IMR-90 (cell line): ENCODE data around the gene HLA-DRB1. TPM values are rescaled to one million over a fixed set of nuclear protein-coding genes. Genes with fewer than 3 reads are reported as not detected.

Experiments used
- ATAC-seq: fragments of 200-7000 bp; cut with Tn5 transposase; 2 replicates; pipeline ENCODE4 v1.9.1; 2020; ENCODE audit warnings: low read depth, mild to moderate bottlenecking, moderate library complexity
- BruUV-seq: library from RNA; stranded (reverse); fragments of 400-500 nt; replicated peaks from 2 replicates; lab custom pipeline; 2021; lab: Mats Ljungman, UMichigan
- CTCF ChIA-PET: fragments of 300-600 bp; formaldehyde crosslinking; extraction: SDS; loops from one replicate; lab custom pipeline; 2021; ENCODE audit warnings: antibody characterized with exemption; lab: Yijun Ruan, JAX
- POLR2A ChIA-PET: fragments of 300-600 bp; sonication (Branson Sonifier 250); formaldehyde crosslinking; loops from one replicate; lab custom pipeline; 2022; ENCODE audit warnings: antibody characterized with exemption; ENCODE audit not compliant: unreplicated experiment; lab: Charles Lee
- DNase-seq: peaks from one replicate; pipeline ENCODE4 v3.0.0; 2013
- H2AFZ ChIP-seq: replicated peaks from 2 replicates; pipeline ENCODE3; 2013; ENCODE audit warnings: low read length, mild to moderate bottlenecking; ENCODE audit not compliant: poor library complexity
- H2AK5ac ChIP-seq: 2 replicates; pipeline ENCODE4 v1.6.1; 2013; ENCODE audit warnings: low read depth, low read length, inconsistent platforms
- H2AK9ac ChIP-seq: replicated peaks from 2 replicates; pipeline ENCODE3; 2013; ENCODE audit warnings: mild to moderate bottlenecking, low read depth, low read length, moderate library complexity; ENCODE audit not compliant: poor library complexity
- H2BK120ac ChIP-seq: 2 replicates; pipeline ENCODE4 v1.6.1; 2013; ENCODE audit warnings: low read depth, low read length, inconsistent platforms
- H2BK15ac ChIP-seq: 3 replicates; pipeline ENCODE4 v1.6.1; 2013; ENCODE audit warnings: low read depth, low read length, inconsistent platforms
- H2BK20ac ChIP-seq: 2 replicates; pipeline ENCODE4 v1.6.1; 2013; ENCODE audit warnings: low read depth, mild to moderate bottlenecking, inconsistent platforms, low read length, moderate library complexity
- H2BK5ac ChIP-seq: 2 replicates; pipeline ENCODE4 v1.6.1; 2013; ENCODE audit warnings: mild to moderate bottlenecking, low read depth, low read length, inconsistent platforms; ENCODE audit not compliant: poor library complexity, severe bottlenecking
- H3K14ac ChIP-seq: replicated peaks from 2 replicates; pipeline ENCODE4 v1.6.1; 2013; ENCODE audit warnings: low read depth, low read length, inconsistent platforms
- H3K18ac ChIP-seq: 2 replicates; pipeline ENCODE4 v1.6.1; 2013; ENCODE audit warnings: low read depth, low read length, control low read depth
- H3K23ac ChIP-seq: 2 replicates; pipeline ENCODE4 v1.6.1; 2013; ENCODE audit warnings: low read depth, low read length, inconsistent platforms
- H3K27ac ChIP-seq: 2 replicates; pipeline ENCODE4 v1.5.1; 2013; ENCODE audit warnings: mild to moderate bottlenecking, control low read depth, low read length; ENCODE audit not compliant: insufficient read depth
- H3K27me3 ChIP-seq: 2 replicates; pipeline ENCODE4 v1.6.1; 2013; ENCODE audit warnings: low read length; ENCODE audit not compliant: control insufficient read depth, insufficient read depth
- H3K36me3 ChIP-seq: 2 replicates; pipeline ENCODE4 v1.6.1; 2013; ENCODE audit warnings: low read length, mixed read lengths; ENCODE audit not compliant: control insufficient read depth, insufficient read depth
- H3K4ac ChIP-seq: 2 replicates; pipeline ENCODE4 v1.6.1; 2013; ENCODE audit warnings: low read depth, low read length, inconsistent platforms
- H3K4me1 ChIP-seq: 2 replicates; pipeline ENCODE4 v1.6.1; 2013; ENCODE audit warnings: low read length, mixed read lengths; ENCODE audit not compliant: control insufficient read depth, insufficient read depth
- H3K4me2 ChIP-seq: 2 replicates; pipeline ENCODE4 v1.6.1; 2013; ENCODE audit warnings: low read depth, mild to moderate bottlenecking, control low read depth, low read length, moderate library complexity
- H3K4me3 ChIP-seq: 2 replicates; pipeline ENCODE4 v1.5.1; 2013; ENCODE audit warnings: low read depth, mild to moderate bottlenecking, control low read depth, low read length, moderate library complexity; ENCODE audit not compliant: insufficient read depth
- H3K56ac ChIP-seq: 2 replicates; pipeline ENCODE4 v1.6.1; 2013; ENCODE audit warnings: low read length, inconsistent platforms; ENCODE audit not compliant: insufficient read depth; ENCODE audit errors: extremely low read depth
- H3K79me1 ChIP-seq, 2 experiments: 2 replicates each; pipeline ENCODE4 v1.6.1; 2013; ENCODE audit warnings: low read length in 2 of 2, inconsistent platforms in 1 of 2, low read depth in 1 of 2
- H3K9ac ChIP-seq: 2 replicates; pipeline ENCODE4 v1.6.1; 2013; ENCODE audit warnings: low read depth, low read length, control low read depth
- H3K9me1 ChIP-seq: 2 replicates; pipeline ENCODE4 v1.6.1; 2013; ENCODE audit warnings: low read length, inconsistent platforms; ENCODE audit not compliant: insufficient read depth
- H3K9me3 ChIP-seq: 2 replicates; pipeline ENCODE4 v1.6.1; 2013; ENCODE audit warnings: low read length; ENCODE audit not compliant: control insufficient read depth, insufficient read depth
- H4K20me1 ChIP-seq: 2 replicates; pipeline ENCODE4 v1.6.1; 2013; ENCODE audit warnings: low read length, inconsistent platforms; ENCODE audit not compliant: insufficient read depth
- H4K5ac ChIP-seq: 2 replicates; pipeline ENCODE4 v1.6.1; 2013; ENCODE audit warnings: mild to moderate bottlenecking, low read depth, low read length, control low read depth
- H4K8ac ChIP-seq, 2 experiments: 2 replicates each; pipeline ENCODE4 v1.6.1; 2013; ENCODE audit warnings: low read depth in 2 of 2, low read length in 2 of 2, control low read depth in 1 of 2, inconsistent platforms in 1 of 2
- H4K91ac ChIP-seq: 2 replicates; pipeline ENCODE4 v1.6.1; 2013; ENCODE audit warnings: low read depth, low read length, inconsistent platforms; ENCODE audit not compliant: insufficient read depth
- CEBPB ChIP-seq: IDR thresholded peaks from 2 replicates; pipeline ENCODE4 v1.6.1; 2012; ENCODE audit warnings: low read depth, low read length, improper control_type of control experiment
- CHD1 ChIP-seq: IDR thresholded peaks from 2 replicates; pipeline ENCODE4 v1.6.1; 2012; ENCODE audit warnings: low read depth, low read length, improper control_type of control experiment
- ELK1 ChIP-seq: fragments of 150-350 bp; IDR thresholded peaks from 2 replicates; pipeline ENCODE4 v1.6.1; 2016; ENCODE audit warnings: low read depth, mild to moderate bottlenecking, low read length, moderate library complexity, borderline replicate concordance
- FOS ChIP-seq: fragments of 150-350 bp; IDR thresholded peaks from 2 replicates; pipeline ENCODE4 v1.6.1; 2016; ENCODE audit warnings: low read depth, low read length
- MAFK ChIP-seq: IDR thresholded peaks from 2 replicates; pipeline ENCODE4 v1.6.1; 2012; ENCODE audit warnings: low read depth, low read length, improper control_type of control experiment
- MAZ ChIP-seq: IDR thresholded peaks from 2 replicates; pipeline ENCODE4 v1.6.1; 2012; ENCODE audit warnings: low read depth, mild to moderate bottlenecking, low read length, improper control_type of control experiment, moderate library complexity, borderline replicate concordance
- NFE2L2 ChIP-seq: fragments of 150-350 bp; IDR thresholded peaks from 2 replicates; pipeline ENCODE4 v1.6.1; 2016; ENCODE audit warnings: low read depth, mild to moderate bottlenecking, low read length
- RFX5 ChIP-seq: IDR thresholded peaks from 2 replicates; pipeline ENCODE4 v1.8.0; 2012; ENCODE audit warnings: low read depth, mild to moderate bottlenecking, low read length, moderate library complexity
- SMC3 ChIP-seq: fragments of 150-350 bp; IDR thresholded peaks from 2 replicates; pipeline ENCODE4 v1.6.1; 2016; ENCODE audit warnings: low read depth, mild to moderate bottlenecking, antibody characterized with exemption, low read length, moderate library complexity
- WGBS, 2 experiments: methylation state at CpG; one replicate each; pipeline versions ENCODE4 v1.1.5 to v1.1.7; 2013; ENCODE audit warnings: missing lambda C conversion rate in 2 of 2; ENCODE audit not compliant: insufficient read length in 1 of 2; ENCODE audit errors: extremely low coverage in 2 of 2; 5-methylcytosine and 5-hydroxymethylcytosine counted together
- dilution Hi-C: fragments of 300-500 bp; cut with HindIII; formaldehyde crosslinking; loops from one replicate; pipeline ENCODE4 v1.14.3; 2018; ENCODE audit warnings: low sequenced_read_pairs; ENCODE audit not compliant: unreplicated experiment
- in situ Hi-C: fragments of 300-500 bp; cut with MboI; formaldehyde crosslinking; loops from 3 replicates; pipeline ENCODE4 v1.14.3; 2019; ENCODE audit warnings: low sequenced_read_pairs, inconsistent platforms, mixed read lengths
- intact Hi-C: fragments of 100-400 bp; cut with micrococcal nuclease; formaldehyde crosslinking; loops from 2 replicates; pipeline ENCODE4 v1.10.0; 2022
- polyA plus RNA-seq, 3 experiments: library from polyadenylated mRNA; depleted of rRNA; stranded (reverse); fragments of >200 nt; gene quantifications; 2 replicates each; pipeline ENCODE4 v1.2.3, GENCODE V29; 2012; ENCODE audit warnings: low replicate concordance in 1 of 3
- total RNA-seq: library from RNA; depleted of rRNA; stranded (reverse); fragments of >200 nt; gene quantifications from 2 replicates; pipeline ENCODE4 v1.2.3, GENCODE V29; 2012
- TF ChIP-seq, protein P1 (sequence below): conservative IDR thresholded peaks from 2 replicates; pipeline ENCODE4 v1.5.1; 2012; ENCODE audit warnings: mild to moderate bottlenecking, low read depth, low read length, improper control_type of control experiment

Gene HLA-DRB1
- total and polyA plus RNA-seq, 2 of the 4 experiments (the other 2 are of a cell fraction) = not detected

- TF ChIP-seq ELK1 (no peak), CEBPB (no peak)
Observed at GRCh38 chr6:32589596-32590449, at the start of gene HLA-DRB1 (continued).

GRCh38 chr6:32638532-32639219, 49.0 kb upstream of the HLA-DRB1 start:
- Histone ChIP-seq H3K23ac (no peak overlapping the region), H4K5ac (no peak overlapping the region), H3K14ac (no peak overlapping the region), H3K56ac (no peak overlapping the region), H3K36me3 (no peaks in the 10 kb centered on the region), H3K9me3 (no peaks in the 10 kb centered on the region), H3K4me1 (no peaks in the 10 kb centered on the region), H4K91ac (no peak overlapping the region), H4K8ac (no peak overlapping the region), H3K4me3 (no peak overlapping the region), H2BK5ac (no peak overlapping the region), H3K18ac (no peak overlapping the region), H4K20me1 (no peaks in the 10 kb centered on the region), H3K27ac (no peak overlapping the region), H3K4me2 (no peak overlapping the region), H3K9me1 (no peaks in the 10 kb centered on the region), H3K79me1 (no peaks in the 10 kb centered on the region), H2AK5ac (no peak overlapping the region), H2AFZ (no peak overlapping the region), H2BK20ac (no peak overlapping the region), H2BK15ac (no peak overlapping the region), H2BK120ac (no peak overlapping the region), H3K9ac (no peak overlapping the region), H3K4ac (no peak overlapping the region), H2AK9ac (no peak overlapping the region), H3K27me3 (no peaks in the 10 kb centered on the region)
- ChIA-PET POLR2A (no interaction called here), CTCF (no interaction called here)
- intact Hi-C loops = loop anchor here (2.0 kb wide), 1 partner anchor 104 kb away; no protein-coding TSS in a partner anchor
- no TSS peak for BruUV-seq
- no CpG with 5 or more reads among the region's 9 CpGs for WGBS, 2 experiments
- DNase-seq (no peak), ATAC-seq (no peak)
- in situ Hi-C loops = loop anchor here (5.0 kb wide), 1 partner anchor 104 kb away; the partner anchor contains the start of gene HLA-DQA2
- dilution Hi-C loops = no loop called here
- TF ChIP-seq MAZ = no peak
- TF ChIP-seq, protein P1, sequence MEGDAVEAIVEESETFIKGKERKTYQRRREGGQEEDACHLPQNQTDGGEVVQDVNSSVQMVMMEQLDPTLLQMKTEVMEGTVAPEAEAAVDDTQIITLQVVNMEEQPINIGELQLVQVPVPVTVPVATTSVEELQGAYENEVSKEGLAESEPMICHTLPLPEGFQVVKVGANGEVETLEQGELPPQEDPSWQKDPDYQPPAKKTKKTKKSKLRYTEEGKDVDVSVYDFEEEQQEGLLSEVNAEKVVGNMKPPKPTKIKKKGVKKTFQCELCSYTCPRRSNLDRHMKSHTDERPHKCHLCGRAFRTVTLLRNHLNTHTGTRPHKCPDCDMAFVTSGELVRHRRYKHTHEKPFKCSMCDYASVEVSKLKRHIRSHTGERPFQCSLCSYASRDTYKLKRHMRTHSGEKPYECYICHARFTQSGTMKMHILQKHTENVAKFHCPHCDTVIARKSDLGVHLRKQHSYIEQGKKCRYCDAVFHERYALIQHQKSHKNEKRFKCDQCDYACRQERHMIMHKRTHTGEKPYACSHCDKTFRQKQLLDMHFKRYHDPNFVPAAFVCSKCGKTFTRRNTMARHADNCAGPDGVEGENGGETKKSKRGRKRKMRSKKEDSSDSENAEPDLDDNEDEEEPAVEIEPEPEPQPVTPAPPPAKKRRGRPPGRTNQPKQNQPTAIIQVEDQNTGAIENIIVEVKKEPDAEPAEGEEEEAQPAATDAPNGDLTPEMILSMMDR = no peak
- no peak for TF ChIP-seq MAFK
- TF ChIP-seq SMC3 = no peak
- TF ChIP-seq CHD1 = no peak
- no peak for TF ChIP-seq CEBPB
- TF ChIP-seq NFE2L2 = no peak
- TF ChIP-seq RFX5 = no peak
- TF ChIP-seq FOS = no peak
